Neural cell (in vitro differentiated cells): ENCODE results near the gene RPL7A. TPM values are rescaled to one million over a fixed set of nuclear protein-coding genes. Genes with fewer than 3 reads are reported as not detected.

ENCODE experiments used
- H2AFZ ChIP-seq: fragments of 200-600, 300-800 bp; sonication (generic), shearing (Covaris generic); 2 replicates; pipeline ENCODE4 v1.6.0; 2014; ENCODE audit warnings: low read depth, mild to moderate bottlenecking, antibody characterized with exemption, low read length, moderate library complexity
- H3F3A ChIP-seq: fragments of 200-600 bp; shearing (Covaris generic); 2 replicates; pipeline ENCODE4 v1.6.1; 2016; ENCODE audit warnings: mild to moderate bottlenecking, moderate library complexity, mixed read lengths, antibody characterized with exemption, low read length; ENCODE audit not compliant: insufficient read depth, poor library complexity, severe bottlenecking
- H3K27ac ChIP-seq: fragments of 200-600, 300-800 bp; sonication (generic), shearing (Covaris generic); 2 replicates; pipeline ENCODE4 v1.5.1; 2014; ENCODE audit warnings: mild to moderate bottlenecking, low read length, moderate library complexity
- H3K27me3 ChIP-seq: fragments of 300-800, 200-600 bp; sonication (generic), shearing (Covaris generic); 2 replicates; pipeline ENCODE4 v1.6.0; 2014; ENCODE audit warnings: mild to moderate bottlenecking, low read depth, low read length, moderate library complexity; ENCODE audit not compliant: insufficient read depth
- H3K36me3 ChIP-seq: fragments of 300-800, 200-600 bp; sonication (generic), shearing (Covaris generic); 2 replicates; pipeline ENCODE4 v1.5.1; 2014; ENCODE audit warnings: mild to moderate bottlenecking, antibody characterized with exemption, low read length, moderate library complexity; ENCODE audit not compliant: insufficient read depth
- H3K4me2 ChIP-seq: fragments of 300-800, 200-600 bp; sonication (generic), shearing (Covaris generic); 2 replicates; pipeline ENCODE4 v1.6.0; 2014; ENCODE audit warnings: mild to moderate bottlenecking, low read length
- H3K4me3 ChIP-seq: fragments of 300-800, 200-600 bp; sonication (generic), shearing (Covaris generic); 2 replicates; pipeline ENCODE4 v1.5.1; 2014; ENCODE audit warnings: mild to moderate bottlenecking, low read length, moderate library complexity
- H3K79me2 ChIP-seq: fragments of 200-600 bp; shearing (Covaris generic); replicated peaks from 2 replicates; pipeline ENCODE4 v1.6.0; 2014; ENCODE audit warnings: mild to moderate bottlenecking, low read length, moderate library complexity; ENCODE audit not compliant: insufficient read depth
- H3K9ac ChIP-seq: fragments of 300-800, 200-600 bp; sonication (generic), shearing (Covaris generic); 2 replicates; pipeline ENCODE4 v1.6.1; 2016; ENCODE audit warnings: mild to moderate bottlenecking, low read length, mixed read lengths
- H3K9me2 ChIP-seq: fragments of 200-600 bp; shearing (Covaris generic); 2 replicates; pipeline ENCODE4 v1.6.1; 2016; ENCODE audit warnings: mild to moderate bottlenecking, low read length, mixed read lengths; ENCODE audit not compliant: insufficient read depth
- H3K9me3 ChIP-seq: fragments of 200-600, 300-800 bp; sonication (generic), shearing (Covaris generic); 2 replicates; pipeline ENCODE4 v1.6.1; 2016; ENCODE audit warnings: mild to moderate bottlenecking, mixed run types, low read length, moderate library complexity, mixed read lengths
- H4K20me1 ChIP-seq: fragments of 200-600 bp; shearing (Covaris generic); 2 replicates; pipeline ENCODE4 v1.6.1; 2016; ENCODE audit warnings: mild to moderate bottlenecking, mixed run types; ENCODE audit not compliant: insufficient read depth
- CTCF ChIP-seq: fragments of 450-650 bp; IDR thresholded peaks from 2 replicates; pipeline ENCODE4 v1.5.1; 2014; ENCODE audit warnings: antibody characterized with exemption, mild to moderate bottlenecking, moderate library complexity; ENCODE audit not compliant: poor library complexity, severe bottlenecking
- EP300 ChIP-seq: fragments of 450-650 bp; conservative IDR thresholded peaks from 2 replicates; pipeline ENCODE4 v1.6.1; 2014; ENCODE audit warnings: antibody characterized with exemption, mild to moderate bottlenecking, moderate library complexity; ENCODE audit not compliant: poor library complexity, severe bottlenecking
- MXI1 ChIP-seq: fragments of 450-650 bp; conservative IDR thresholded peaks from 2 replicates; pipeline ENCODE4 v1.6.1; 2014; ENCODE audit warnings: antibody characterized with exemption, mild to moderate bottlenecking; ENCODE audit not compliant: poor library complexity, severe bottlenecking
- POLR2AphosphoS5 ChIP-seq: IDR thresholded peaks from 2 replicates; pipeline ENCODE4 v1.6.1; 2012
- SMC3 ChIP-seq: fragments of 450-650 bp; conservative IDR thresholded peaks from 2 replicates; pipeline ENCODE4 v1.6.1; 2014; ENCODE audit warnings: antibody characterized with exemption, mild to moderate bottlenecking, moderate library complexity; ENCODE audit not compliant: poor library complexity
- TAF1 ChIP-seq: IDR thresholded peaks from 2 replicates; pipeline ENCODE4 v1.6.1; 2012; ENCODE audit warnings: low read depth
- polyA plus RNA-seq: library from polyadenylated mRNA; depleted of rRNA; stranded (reverse); fragments of >200 nt; gene quantifications from 2 replicates; pipeline ENCODE4 v1.2.3, GENCODE V29; 2014
- TF ChIP-seq, protein P1 (sequence below): IDR thresholded peaks from 2 replicates; pipeline ENCODE4 v1.6.1; 2012; ENCODE audit warnings: borderline replicate concordance

Gene RPL7A
- polyA plus RNA-seq, 1 donor from 2014 or later = 1,987 TPM

DNA sequence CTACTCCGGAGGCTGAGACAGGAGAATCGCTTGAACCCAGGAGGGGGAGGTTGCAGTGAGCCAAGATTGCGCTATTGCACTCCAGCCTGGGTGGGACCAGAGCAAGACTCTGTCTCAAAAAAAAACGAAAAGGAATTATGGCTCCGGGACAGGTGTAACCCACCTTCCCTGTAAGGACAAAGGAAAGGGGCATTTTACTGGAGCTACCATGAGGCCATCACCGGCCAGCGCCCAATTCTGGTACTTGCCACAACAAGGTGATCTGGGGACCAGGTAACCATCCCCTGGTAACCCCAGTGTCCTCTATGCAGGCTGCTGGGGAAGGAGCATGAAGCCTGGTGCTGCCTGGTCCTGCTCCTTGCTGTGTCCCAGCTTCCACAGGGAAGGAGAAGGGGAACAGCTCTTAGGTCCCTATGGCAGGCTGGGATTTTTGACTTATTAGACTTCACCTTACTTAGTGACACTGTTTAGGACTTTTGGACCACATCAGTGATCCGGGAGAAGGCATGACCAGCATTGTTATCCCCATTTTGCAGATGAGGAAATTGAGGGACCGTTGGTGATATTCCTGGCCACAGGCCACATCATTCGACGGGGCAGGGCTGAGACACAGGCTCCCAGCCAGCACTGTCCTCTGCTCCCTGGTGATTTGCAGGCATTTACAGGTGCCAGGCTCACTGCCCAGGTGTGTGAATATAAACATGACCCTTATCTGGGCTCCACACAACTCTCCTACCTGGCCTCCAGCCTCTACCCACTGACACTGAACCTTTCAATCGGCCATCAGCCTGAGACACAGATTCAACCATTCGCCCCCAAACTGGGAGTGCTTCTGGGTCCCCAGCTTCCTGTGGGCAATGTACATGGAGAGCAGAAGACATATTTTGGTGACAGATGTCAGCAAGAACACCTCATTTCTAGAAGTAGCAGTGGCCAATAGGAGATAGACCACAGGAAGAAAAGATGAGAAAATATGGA is 46.5 kb upstream of the RPL7A start:
- Histone ChIP-seq H4K20me1 (no peaks in the 10 kb centered on the region), H3K27me3 (no peaks in the 10 kb centered on the region), H3K36me3 (no peaks in the 10 kb centered on the region), H3K79me2 (no peaks in the 10 kb centered on the region), H3K4me2 (no peak overlapping the region), H3K9me3 (no peaks in the 10 kb centered on the region), H3K27ac (no peak overlapping the region), H2AFZ (no peak overlapping the region), H3K9ac (no peak overlapping the region), H3F3A (no peaks in the 10 kb centered on the region), H3K9me2 (no peaks in the 10 kb centered on the region), H3K4me3 (no peak overlapping the region)
- TF ChIP-seq SMC3 (no peak), EP300 (no peak), TAF1 (no peak), MXI1 (no peak), CTCF (no peak), POLR2AphosphoS5 (no peak)
- TF ChIP-seq, protein P1, sequence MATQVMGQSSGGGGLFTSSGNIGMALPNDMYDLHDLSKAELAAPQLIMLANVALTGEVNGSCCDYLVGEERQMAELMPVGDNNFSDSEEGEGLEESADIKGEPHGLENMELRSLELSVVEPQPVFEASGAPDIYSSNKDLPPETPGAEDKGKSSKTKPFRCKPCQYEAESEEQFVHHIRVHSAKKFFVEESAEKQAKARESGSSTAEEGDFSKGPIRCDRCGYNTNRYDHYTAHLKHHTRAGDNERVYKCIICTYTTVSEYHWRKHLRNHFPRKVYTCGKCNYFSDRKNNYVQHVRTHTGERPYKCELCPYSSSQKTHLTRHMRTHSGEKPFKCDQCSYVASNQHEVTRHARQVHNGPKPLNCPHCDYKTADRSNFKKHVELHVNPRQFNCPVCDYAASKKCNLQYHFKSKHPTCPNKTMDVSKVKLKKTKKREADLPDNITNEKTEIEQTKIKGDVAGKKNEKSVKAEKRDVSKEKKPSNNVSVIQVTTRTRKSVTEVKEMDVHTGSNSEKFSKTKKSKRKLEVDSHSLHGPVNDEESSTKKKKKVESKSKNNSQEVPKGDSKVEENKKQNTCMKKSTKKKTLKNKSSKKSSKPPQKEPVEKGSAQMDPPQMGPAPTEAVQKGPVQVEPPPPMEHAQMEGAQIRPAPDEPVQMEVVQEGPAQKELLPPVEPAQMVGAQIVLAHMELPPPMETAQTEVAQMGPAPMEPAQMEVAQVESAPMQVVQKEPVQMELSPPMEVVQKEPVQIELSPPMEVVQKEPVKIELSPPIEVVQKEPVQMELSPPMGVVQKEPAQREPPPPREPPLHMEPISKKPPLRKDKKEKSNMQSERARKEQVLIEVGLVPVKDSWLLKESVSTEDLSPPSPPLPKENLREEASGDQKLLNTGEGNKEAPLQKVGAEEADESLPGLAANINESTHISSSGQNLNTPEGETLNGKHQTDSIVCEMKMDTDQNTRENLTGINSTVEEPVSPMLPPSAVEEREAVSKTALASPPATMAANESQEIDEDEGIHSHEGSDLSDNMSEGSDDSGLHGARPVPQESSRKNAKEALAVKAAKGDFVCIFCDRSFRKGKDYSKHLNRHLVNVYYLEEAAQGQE = no peak

DNA sequence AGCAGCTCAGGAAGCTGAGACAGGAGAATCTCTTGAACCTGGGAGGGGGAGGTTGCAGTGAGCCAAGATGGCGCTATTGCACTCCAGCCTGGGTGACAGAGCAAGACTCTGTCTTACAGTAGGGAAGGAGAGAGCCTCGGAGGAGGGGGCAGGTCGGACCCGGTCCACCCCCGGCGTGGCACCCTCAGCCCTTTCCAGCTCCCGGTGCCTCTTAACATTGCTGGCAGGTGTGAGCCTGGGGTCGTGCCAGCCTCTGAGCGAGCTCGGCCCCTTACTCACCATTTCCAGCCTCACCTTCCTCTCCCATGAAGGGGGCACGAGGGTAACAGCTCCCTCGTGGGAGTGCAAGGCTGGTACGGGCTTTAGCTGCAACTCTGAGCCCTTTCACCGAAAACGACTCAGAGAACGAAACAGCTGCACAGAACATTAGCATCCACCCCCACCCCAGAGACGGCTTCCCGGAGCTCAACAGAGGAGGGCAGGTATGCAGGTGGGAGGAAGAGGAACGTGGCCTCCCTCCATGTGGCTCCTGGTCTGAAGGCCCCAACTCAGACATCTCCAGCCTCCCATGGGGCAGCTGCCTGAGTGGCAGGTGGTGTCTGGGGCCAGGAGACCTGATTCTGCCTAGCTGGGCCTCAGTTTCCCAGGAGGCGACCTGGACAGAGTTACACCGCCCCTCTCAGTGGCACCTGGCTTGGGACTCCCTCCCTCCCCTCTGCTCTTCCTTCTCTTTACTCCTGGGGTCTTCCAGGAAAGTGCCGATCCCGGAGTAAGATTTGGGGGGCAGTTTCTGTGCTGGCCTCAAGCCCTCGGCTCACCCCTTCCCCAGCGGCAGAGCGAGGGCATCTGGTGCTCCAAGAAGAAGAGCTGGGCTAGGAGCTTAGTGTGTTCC is 44.5 kb upstream of the RPL7A start:
- H3K27me3 ChIP-seq = no peaks in the 10 kb centered on the region
- TF ChIP-seq POLR2AphosphoS5 = no peak
- TF ChIP-seq TAF1 = no peak
- no peak for TF ChIP-seq MXI1
- TF ChIP-seq CTCF = no peak
- no peaks in the 10 kb centered on the region for H3K9me2 ChIP-seq
- no peaks in the 10 kb centered on the region for H4K20me1 ChIP-seq
- H3K9me3 ChIP-seq = no peaks in the 10 kb centered on the region
- H3K4me3 ChIP-seq = no peak overlapping the region
- H3K79me2 ChIP-seq = no peaks in the 10 kb centered on the region
- H3K4me2 ChIP-seq = no peak overlapping the region
- no peaks in the 10 kb centered on the region for H3K36me3 ChIP-seq
- no peak overlapping the region for H3K27ac ChIP-seq
- H2AFZ ChIP-seq = no peak overlapping the region
- no peaks in the 10 kb centered on the region for H3F3A ChIP-seq
- no peak overlapping the region for H3K9ac ChIP-seq
